ENCODE data around the gene ABCG1. TPM values are rescaled to one million over a fixed set of nuclear protein-coding genes. Genes with fewer than 3 reads are reported as not detected.

Gene ABCG1
- total and polyA plus RNA-seq, 3 experiments from 2014 or later, result 3.7 to 15.7 (median 3.8) TPM

DNA sequence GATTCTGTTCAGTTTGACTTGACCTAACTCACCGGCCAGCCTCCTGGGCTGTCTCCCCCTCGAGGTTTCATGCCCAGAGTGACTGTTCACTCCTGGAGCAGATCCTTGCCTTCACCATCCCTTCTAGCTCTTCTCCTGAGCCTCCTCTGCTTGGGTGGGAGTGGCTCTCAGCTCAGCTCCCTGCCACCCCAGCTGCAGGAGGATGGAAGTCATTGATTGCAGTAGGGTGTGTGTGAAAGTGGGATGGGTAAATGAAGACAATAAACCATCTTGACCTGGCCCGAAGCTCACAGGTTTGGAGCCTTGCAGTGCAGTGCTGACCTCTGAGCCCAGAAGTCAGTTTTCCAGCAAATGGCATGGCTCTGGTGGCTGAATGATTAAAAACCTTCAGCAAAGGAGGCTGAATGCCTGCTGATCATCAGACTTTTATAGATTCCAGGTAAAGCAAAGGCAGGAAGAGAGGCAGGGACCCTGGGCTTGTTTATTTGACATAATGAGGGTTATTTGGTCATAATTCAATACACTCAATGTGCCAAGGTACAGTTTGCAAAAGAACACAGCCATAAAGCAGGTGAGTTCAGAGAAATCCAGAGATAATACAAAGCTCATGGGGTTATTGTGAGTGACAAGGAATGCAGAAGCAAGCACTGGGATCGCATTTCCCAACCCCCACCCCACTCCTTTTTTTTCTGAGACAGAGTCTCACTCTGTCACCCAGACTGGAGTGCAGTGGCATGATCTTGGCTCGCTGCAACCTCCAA, 113.8 kb downstream of the ABCG1 start:
- CTCF ChIA-PET, result no interaction called here
- H3K4me1 Mint-ChIP-seq, result peaks cover 2 to 5% (median 3%) of the 10 kb centered on the region in 3 donors
- H3K36me3 Mint-ChIP-seq, result peaks cover 0 to 23% (median 4%) of the 10 kb centered on the region in 3 donors
- peaks cover 2% of the 10 kb centered on the region for H3K4me1 ChIP-seq (ENCODE audit: insufficient read depth, low read length)
- no peak overlapping the region for H3K4me3 Mint-ChIP-seq
- H3K27me3 ChIP-seq (ENCODE audit: insufficient read depth, low read length, poor library complexity, severe bottlenecking), result no peaks in the 10 kb centered on the region
- no peak overlapping the region for H3K27ac ChIP-seq (ENCODE audit: low read depth, low read length)
- peaks cover 14 to 21% (median 18%) of the 10 kb centered on the region in 5 donors for H3K9me3 Mint-ChIP-seq
- POLR2A ChIA-PET, result no interaction called here
- H3K27me3 Mint-ChIP-seq, result peaks cover 5 to 11% of the 10 kb centered on the region in 2 donors
- H3K4me3 ChIP-seq (ENCODE audit: low read length), result no peak overlapping the region
- no peak for DNase-seq
- H3K9me3 ChIP-seq (ENCODE audit: low read length), result peaks cover 9% of the 10 kb centered on the region
- no peak overlapping the region for H3K27ac Mint-ChIP-seq
- no peaks in the 10 kb centered on the region for H3K36me3 ChIP-seq (ENCODE audit: insufficient read depth, low read length)

DNA sequence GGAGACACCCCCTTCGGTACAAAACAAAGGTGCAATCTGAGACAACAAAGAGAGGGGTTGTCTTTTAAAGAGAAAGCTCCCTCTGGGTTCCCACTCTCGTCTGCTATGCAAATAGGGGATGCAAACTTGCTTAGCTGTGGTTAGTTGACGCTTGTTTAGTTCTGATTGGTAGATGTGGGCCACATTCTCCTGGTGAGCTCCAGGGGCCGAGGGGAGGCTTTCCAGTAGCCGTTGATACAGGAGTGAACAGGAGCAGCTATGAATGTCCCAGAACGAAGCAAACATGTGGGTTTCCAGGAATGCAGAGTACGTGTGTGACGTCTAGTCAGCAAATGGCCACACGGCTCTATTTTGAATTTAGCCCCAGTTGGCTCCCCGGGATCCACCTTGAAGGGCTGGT, 117.1 kb downstream of the ABCG1 start:
- peaks cover 0 to 17% (median 4%) of the 10 kb centered on the region in 3 donors for H3K36me3 Mint-ChIP-seq
- H3K9me3 ChIP-seq (ENCODE audit: low read length), result peaks cover 7% of the 10 kb centered on the region
- no peak for DNase-seq
- H3K27me3 ChIP-seq (ENCODE audit: insufficient read depth, low read length, poor library complexity, severe bottlenecking), result no peaks in the 10 kb centered on the region
- H3K27ac ChIP-seq (ENCODE audit: low read depth, low read length), result no peak overlapping the region
- peaks cover 10% of the 10 kb centered on the region for H3K4me1 ChIP-seq (ENCODE audit: insufficient read depth, low read length)
- H3K4me3 Mint-ChIP-seq, result no peak overlapping the region
- H3K27ac Mint-ChIP-seq, result no peak overlapping the region
- peaks cover 6 to 11% (median 7%) of the 10 kb centered on the region in 3 donors for H3K4me1 Mint-ChIP-seq
- H3K36me3 ChIP-seq (ENCODE audit: insufficient read depth, low read length), result no peaks in the 10 kb centered on the region
- H3K9me3 Mint-ChIP-seq, result peaks cover 12 to 18% (median 16%) of the 10 kb centered on the region in 5 donors
- peaks cover 6 to 12% of the 10 kb centered on the region in 2 donors for H3K27me3 Mint-ChIP-seq
- ChIA-PET CTCF (interaction anchor here (1.1 to 4.7 kb wide), 2 partner anchors 13 to 114 kb away, joined by 3 to 30 read pairs; no protein-coding TSS in a partner anchor), POLR2A (interaction anchor here (0.6 kb wide), 1 partner anchor 114 kb away, joined by 5 read pairs; no protein-coding TSS in a partner anchor)
- no peak overlapping the region for H3K4me3 ChIP-seq (ENCODE audit: low read length)

DNA sequence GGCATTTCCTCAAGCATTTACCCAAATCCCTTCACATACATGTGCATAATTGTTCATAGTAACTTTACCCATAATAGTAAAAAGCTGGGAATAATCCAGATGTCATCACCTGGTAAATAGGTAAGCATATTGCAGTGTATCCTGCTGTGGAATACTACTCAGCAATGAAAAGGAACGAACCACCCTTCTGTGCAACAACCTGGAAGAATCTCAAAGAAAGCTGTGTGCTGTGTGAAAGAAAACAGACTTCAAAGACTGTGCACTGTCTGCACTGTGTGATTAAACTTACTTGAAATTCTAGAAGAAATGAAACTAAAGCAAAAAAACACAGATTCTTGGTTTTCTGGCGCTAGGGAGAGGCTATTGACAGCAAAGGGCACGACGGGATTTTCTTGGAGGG, 118.3 kb downstream of the ABCG1 start:
- H3K36me3 Mint-ChIP-seq, result peaks cover 0 to 5% (median 0%) of the 10 kb centered on the region in 3 donors
- DNase-seq, result no peak
- no peaks in the 10 kb centered on the region for H3K27me3 ChIP-seq (ENCODE audit: insufficient read depth, low read length, poor library complexity, severe bottlenecking)
- no peak overlapping the region for H3K4me3 ChIP-seq (ENCODE audit: low read length)
- H3K4me1 Mint-ChIP-seq, result peaks cover 6 to 11% (median 7%) of the 10 kb centered on the region in 3 donors
- CTCF ChIA-PET, result interaction anchor here (0.7 to 4.7 kb wide), 8 partner anchors 12 to 113 kb away, joined by 3 to 30 read pairs (median 5); no protein-coding TSS in a partner anchor
- peak overlapping the region in 1 of 8 donors; percentile 87 for H3K27ac Mint-ChIP-seq
- no peak overlapping the region for H3K27ac ChIP-seq (ENCODE audit: low read depth, low read length)
- no peaks in the 10 kb centered on the region for H3K9me3 ChIP-seq (ENCODE audit: low read length)
- POLR2A ChIA-PET, result no interaction called here
- H3K27me3 Mint-ChIP-seq, result peaks cover 4 to 9% of the 10 kb centered on the region in 2 donors
- H3K4me3 Mint-ChIP-seq, result no peak overlapping the region
- H3K4me1 ChIP-seq (ENCODE audit: insufficient read depth, low read length), result peaks cover 10% of the 10 kb centered on the region
- no peaks in the 10 kb centered on the region for H3K36me3 ChIP-seq (ENCODE audit: insufficient read depth, low read length)
- H3K9me3 Mint-ChIP-seq, result peaks cover 0 to 6% (median 4%) of the 10 kb centered on the region in 5 donors

DNA sequence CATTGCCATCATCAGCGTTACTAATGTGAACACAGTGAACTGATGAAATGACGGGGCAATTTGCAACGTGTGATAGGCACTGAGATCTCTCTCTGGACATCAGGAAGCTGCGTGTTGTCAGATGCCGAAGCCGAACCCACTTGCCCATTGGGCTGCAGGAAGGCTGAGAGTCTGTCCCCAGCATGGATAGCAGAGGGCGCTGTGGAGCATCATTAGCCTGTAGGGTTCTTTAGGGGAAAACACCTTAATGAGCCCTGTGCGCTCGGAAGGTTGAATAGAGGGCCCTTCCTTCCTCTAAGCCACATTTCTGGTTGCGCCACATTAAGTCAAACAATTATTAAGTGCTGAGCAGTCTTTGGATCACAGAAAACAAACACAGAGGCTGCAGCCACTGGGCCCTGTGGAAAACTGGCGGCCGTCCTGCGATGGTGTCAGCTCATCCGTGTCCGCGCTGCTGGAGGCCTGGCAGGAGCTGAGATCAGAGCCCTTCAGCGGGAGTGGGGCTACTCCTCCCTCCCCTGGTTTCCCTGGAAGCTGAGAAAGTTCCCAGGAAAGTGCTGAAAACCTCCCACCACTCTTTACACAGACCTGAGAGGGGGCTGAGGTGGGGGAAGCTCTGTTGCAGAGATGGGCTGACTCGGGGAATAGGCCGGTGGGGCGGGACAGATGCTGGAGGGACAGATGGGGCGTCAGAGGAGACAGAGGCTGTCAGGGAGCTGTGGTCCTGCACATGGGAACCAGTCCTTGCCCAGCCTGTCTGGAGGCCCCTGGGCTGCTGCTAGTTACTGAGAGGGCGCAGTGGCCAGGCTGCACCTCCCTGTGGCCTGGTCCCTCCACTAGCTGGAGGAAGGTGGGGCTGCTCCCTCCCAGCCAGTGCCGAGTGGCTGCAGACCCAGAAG, 119.1 kb downstream of the ABCG1 start:
- peaks cover 0 to 3% (median 0%) of the 10 kb centered on the region in 5 donors for H3K9me3 Mint-ChIP-seq
- POLR2A ChIA-PET, result interaction anchor here (0.6 kb wide), 1 partner anchor 653 kb away, joined by 3 read pairs; no protein-coding TSS in a partner anchor
- peak overlapping the region in 1 of 7 donors; percentile 24 for H3K4me3 Mint-ChIP-seq
- H3K4me3 ChIP-seq (ENCODE audit: low read length), result no peak overlapping the region
- no peak overlapping the region for H3K27ac ChIP-seq (ENCODE audit: low read depth, low read length)
- H3K4me1 ChIP-seq (ENCODE audit: insufficient read depth, low read length), result peaks cover 10% of the 10 kb centered on the region
- H3K27me3 Mint-ChIP-seq, result peaks cover 2 to 4% of the 10 kb centered on the region in 2 donors
- CTCF ChIA-PET, result interaction anchor here (0.7 to 4.7 kb wide), 11 partner anchors 11 to 129 kb away, joined by 3 to 30 read pairs (median 4); no protein-coding TSS in a partner anchor
- no peaks in the 10 kb centered on the region for H3K36me3 ChIP-seq (ENCODE audit: insufficient read depth, low read length)
- H3K4me1 Mint-ChIP-seq, result peaks cover 6 to 11% (median 7%) of the 10 kb centered on the region in 3 donors
- peak; percentile 64 to 86 (median 71) for DNase-seq
- H3K36me3 Mint-ChIP-seq, result no peaks in the 10 kb centered on the region
- no peaks in the 10 kb centered on the region for H3K9me3 ChIP-seq (ENCODE audit: low read length)
- H3K27me3 ChIP-seq (ENCODE audit: insufficient read depth, low read length, poor library complexity, severe bottlenecking), result no peaks in the 10 kb centered on the region
- H3K27ac Mint-ChIP-seq, result peak overlapping the region in 3 of 8 donors; percentile 34 to 87 (median 77)

DNA sequence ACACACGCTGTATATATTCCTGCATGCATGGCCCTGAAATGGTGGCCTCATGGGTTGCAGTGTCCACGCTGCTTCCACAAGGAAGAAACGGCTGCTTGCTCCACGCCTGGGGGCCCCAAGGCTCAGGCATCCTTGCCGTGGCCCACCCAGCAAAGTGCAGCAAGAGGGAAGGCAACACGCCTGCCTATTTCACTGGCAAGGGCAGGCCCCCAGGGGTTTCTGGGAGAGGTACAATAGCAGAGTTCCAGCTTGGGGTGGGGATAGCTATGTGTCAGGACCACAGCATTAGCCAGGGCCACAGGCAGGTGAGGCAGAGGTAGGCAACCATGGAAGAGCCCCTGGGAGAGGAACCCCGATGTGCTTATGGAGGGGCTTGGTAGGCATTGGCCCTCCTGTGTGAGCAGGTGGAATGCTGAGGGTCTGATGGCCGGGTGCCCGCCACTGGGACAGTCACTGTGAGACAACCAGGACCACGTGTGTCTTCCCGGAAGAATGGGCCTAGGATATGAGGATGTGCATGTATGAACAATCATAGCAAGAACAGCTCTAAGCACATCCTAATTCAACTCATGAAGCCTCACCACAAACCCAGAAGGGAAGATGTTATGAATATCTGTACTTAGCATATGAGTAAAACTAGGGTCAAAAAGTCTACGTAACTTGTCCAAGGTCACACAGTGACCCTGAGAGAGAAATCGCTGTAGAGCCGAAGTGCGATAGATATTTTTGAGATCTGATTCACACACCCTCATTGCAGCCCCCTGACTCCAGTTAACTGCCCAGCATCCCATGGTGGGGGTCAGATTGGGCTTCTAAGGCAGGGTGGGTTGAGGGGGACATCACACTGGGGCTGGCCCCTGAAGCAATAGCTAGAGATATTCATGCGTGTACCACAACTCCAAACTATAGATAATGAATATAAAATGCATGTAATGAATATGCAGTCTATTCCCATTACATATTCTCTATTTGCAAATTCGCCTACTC, 120.1 kb downstream of the ABCG1 start:
- no peak for DNase-seq
- POLR2A ChIA-PET, result interaction anchor here (0.6 kb wide), 1 partner anchor 652 kb away, joined by 3 read pairs; no protein-coding TSS in a partner anchor

DNA sequence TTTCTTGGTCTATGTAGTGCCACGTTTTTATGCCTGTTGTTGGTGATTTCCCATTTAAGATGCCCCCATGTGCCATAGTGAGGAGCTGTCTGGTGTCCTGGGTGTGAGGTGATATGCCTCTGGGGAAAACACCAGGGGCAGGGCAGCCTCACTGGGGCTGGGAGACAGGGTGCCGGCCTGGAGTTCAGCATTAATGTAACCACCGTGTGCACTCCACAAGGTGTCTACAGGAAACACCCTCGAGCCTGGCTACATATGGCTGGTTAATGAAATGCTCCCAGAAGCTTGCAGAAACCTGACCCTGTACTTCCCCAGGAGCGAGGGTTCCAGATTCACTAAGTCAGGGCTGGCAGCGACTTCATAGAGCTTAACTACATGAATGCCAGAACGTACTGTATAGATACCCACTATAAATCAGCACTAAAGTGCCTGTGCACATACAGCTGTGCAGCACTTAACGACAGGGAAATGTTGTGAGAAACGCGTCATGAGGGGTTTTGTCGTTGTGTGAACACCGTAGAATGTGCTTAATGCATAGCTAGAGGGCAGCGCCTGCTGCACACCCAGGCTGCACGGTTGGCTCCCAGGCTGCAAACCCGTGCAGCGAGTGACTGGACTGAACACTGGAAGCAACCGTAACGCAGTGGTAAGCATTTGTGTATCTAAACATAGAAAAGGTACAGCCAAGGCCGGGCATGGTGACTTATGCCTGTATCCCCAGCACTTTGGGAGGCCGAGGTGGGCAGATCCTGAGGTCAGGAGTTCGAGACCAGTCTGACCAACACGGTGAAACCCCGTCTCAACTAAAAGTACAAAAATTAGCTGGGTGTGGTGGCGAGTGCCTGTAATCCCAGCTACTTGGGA, 121.5 kb downstream of the ABCG1 start:
- ChIA-PET CTCF (interaction anchor here (1.0 to 2.2 kb wide), 3 partner anchors 30 to 109 kb away, joined by 3 to 5 read pairs (median 3); no protein-coding TSS in a partner anchor), POLR2A (no interaction called here)
- Mint-ChIP-seq H3K4me1 (peaks cover 6 to 11% (median 7%) of the 10 kb centered on the region in 3 donors), H3K27ac (peak overlapping the region in 1 of 8 donors; percentile 12), H3K9me3 (no peaks in the 10 kb centered on the region), H3K36me3 (no peaks in the 10 kb centered on the region), H3K4me3 (no peak overlapping the region), H3K27me3 (peaks cover 2 to 4% of the 10 kb centered on the region in 2 donors)
- H3K4me1 ChIP-seq (ENCODE audit: insufficient read depth, low read length), result peaks cover 10% of the 10 kb centered on the region
- no peaks in the 10 kb centered on the region for H3K36me3 ChIP-seq (ENCODE audit: insufficient read depth, low read length)
- no peak for DNase-seq
- no peak overlapping the region for H3K4me3 ChIP-seq (ENCODE audit: low read length)
- H3K27me3 ChIP-seq (ENCODE audit: insufficient read depth, low read length, poor library complexity, severe bottlenecking), result no peaks in the 10 kb centered on the region
- H3K27ac ChIP-seq (ENCODE audit: low read depth, low read length), result no peak overlapping the region
- no peaks in the 10 kb centered on the region for H3K9me3 ChIP-seq (ENCODE audit: low read length)

More for the DNA sequence above, 120.1 kb downstream of the ABCG1 start:
- H3K36me3 ChIP-seq (ENCODE audit: insufficient read depth, low read length), result no peaks in the 10 kb centered on the region
- no peak overlapping the region for H3K27ac Mint-ChIP-seq
- no peak overlapping the region for H3K4me3 ChIP-seq (ENCODE audit: low read length)
- H3K27me3 ChIP-seq (ENCODE audit: insufficient read depth, low read length, poor library complexity, severe bottlenecking), result no peaks in the 10 kb centered on the region
- peaks cover 10% of the 10 kb centered on the region for H3K4me1 ChIP-seq (ENCODE audit: insufficient read depth, low read length)
- peaks cover 6 to 11% (median 7%) of the 10 kb centered on the region in 3 donors for H3K4me1 Mint-ChIP-seq
- H3K9me3 ChIP-seq (ENCODE audit: low read length), result no peaks in the 10 kb centered on the region
- H3K27ac ChIP-seq (ENCODE audit: low read depth, low read length), result no peak overlapping the region
- H3K36me3 Mint-ChIP-seq, result no peaks in the 10 kb centered on the region
- CTCF ChIA-PET, result interaction anchor here (0.8 to 4.7 kb wide), 10 partner anchors 15 to 128 kb away, joined by 3 to 30 read pairs (median 3); no protein-coding TSS in a partner anchor
- H3K9me3 Mint-ChIP-seq, result no peaks in the 10 kb centered on the region
- peaks cover 2 to 4% of the 10 kb centered on the region in 2 donors for H3K27me3 Mint-ChIP-seq
- no peak overlapping the region for H3K4me3 Mint-ChIP-seq
